Stimulated activated naive CD4-positive, alpha-beta T cell treated with Interleukin-2 at 50 U/mL for 16 hours (primary cell): ENCODE results near the gene NMNAT3.
"Not testable (repeated sequence)": the region's sequence is repeated elsewhere in the genome, so short reads cannot be mapped to it uniquely, and the experiment has no call there.

Source experiments
- DNase-seq: peaks from one replicate; lab custom pipeline; 2025; lab: John Stamatoyannopoulos, UW

NMNAT3 gene

GRCh38 chr3:139636511-139636910 is 41.3 kb downstream of the NMNAT3 start:
- no peak for DNase-seq

GRCh38 chr3:139634111-139634635 is 43.6 kb downstream of the NMNAT3 start:
- no peak for DNase-seq

- no peak for DNase-seq
Measured at GRCh38 chr3:139633511-139633910, 44.3 kb downstream of the NMNAT3 start.

- no peak for DNase-seq
Measured at GRCh38 chr3:139630542-139630941, 47.2 kb downstream of the NMNAT3 start.

- DNase-seq: no peak
Measured at GRCh38 chr3:139629033-139629432, 48.7 kb downstream of the NMNAT3 start.

- no peak for DNase-seq
Measured at GRCh38 chr3:139627759-139628158, 50.0 kb downstream of the NMNAT3 start.

- no peak for DNase-seq
Measured at GRCh38 chr3:139620438-139620837, 57.3 kb downstream of the NMNAT3 start.

- DNase-seq: no peak
Measured at GRCh38 chr3:139619484-139619883, 58.3 kb downstream of the NMNAT3 start.

- no peak for DNase-seq
Measured at GRCh38 chr3:139617672-139618268, 60.0 kb downstream of the NMNAT3 start.

GRCh38 chr3:139611528-139611927 is 66.2 kb downstream of the NMNAT3 start:
- DNase-seq: no peak

GRCh38 chr3:139610886-139611285 is 66.9 kb downstream of the NMNAT3 start:
- no peak for DNase-seq

- no peak for DNase-seq
Measured at GRCh38 chr3:139608924-139609323, 68.8 kb downstream of the NMNAT3 start.

- DNase-seq: no peak
Measured at GRCh38 chr3:139608108-139608380, 69.7 kb downstream of the NMNAT3 start.

- no peak for DNase-seq
Measured at GRCh38 chr3:139607257-139608107, 70.3 kb downstream of the NMNAT3 start.

GRCh38 chr3:139602003-139602402 is 75.8 kb downstream of the NMNAT3 start:
- no peak for DNase-seq

GRCh38 chr3:139601191-139601961 is 76.4 kb downstream of the NMNAT3 start:
- no peak for DNase-seq

GRCh38 chr3:139597947-139598346 is 79.8 kb downstream of the NMNAT3 start:
- no peak for DNase-seq

GRCh38 chr3:139591186-139591585 is 86.6 kb downstream of the NMNAT3 start:
- not testable (repeated sequence) for DNase-seq

GRCh38 chr3:139588450-139588849 is 89.3 kb downstream of the NMNAT3 start:
- DNase-seq: no peak

GRCh38 chr3:139587797-139588196 is 90.0 kb downstream of the NMNAT3 start:
- no peak for DNase-seq

- DNase-seq: no peak
Measured at GRCh38 chr3:139586420-139587017, 91.3 kb downstream of the NMNAT3 start.

- no peak for DNase-seq
Measured at GRCh38 chr3:139585820-139586219, 92.0 kb downstream of the NMNAT3 start.
